Fibroblast of lung (primary cell): ENCODE results near the gene NAA80. TPM values are rescaled to one million over a fixed set of nuclear protein-coding genes. Genes with fewer than 3 reads are reported as not detected.

Experiments
- DNase-seq, 2 donors: peaks; one replicate each; pipeline versions ENCODE4 v3.0.0 to v3.0.0-alpha.2; 2010; ENCODE audit warnings: low read depth in 2 of 2
- H2AFZ ChIP-seq: 2 replicates; pipeline ENCODE4 v1.5.1; 2012; ENCODE audit warnings: low read length, control low read depth, inconsistent platforms
- H3K27ac ChIP-seq: 2 replicates; pipeline ENCODE4 v1.5.1; 2011; ENCODE audit warnings: low read length, control low read depth; ENCODE audit not compliant: insufficient read depth
- H3K27me3 ChIP-seq: 2 replicates; pipeline ENCODE4 v1.5.1; 2011; ENCODE audit warnings: mild to moderate bottlenecking, low read length; ENCODE audit not compliant: control insufficient read depth, insufficient read depth
- H3K36me3 ChIP-seq: 2 replicates; pipeline ENCODE4 v1.5.1; 2011; ENCODE audit warnings: low read length; ENCODE audit not compliant: control insufficient read depth, insufficient read depth
- H3K4me1 ChIP-seq: 2 replicates; pipeline ENCODE4 v1.5.1; 2011; ENCODE audit warnings: low read length; ENCODE audit not compliant: control insufficient read depth, insufficient read depth; ENCODE audit errors: extremely low read depth
- H3K4me2 ChIP-seq: 2 replicates; pipeline ENCODE4 v1.5.1; 2011; ENCODE audit warnings: low read length, control low read depth; ENCODE audit not compliant: insufficient read depth; ENCODE audit errors: extremely low read depth
- H3K4me3 ChIP-seq, 4 experiments: fragments of 200-600 bp in 1 of 4; sonication (generic) in 1 of 4; replicated peaks in 1 of 4; 2 replicates each; pipeline ENCODE4 v1.5.1; 2011 to 2016; ENCODE audit warnings: low read length in 4 of 4, low read depth in 3 of 4, mild to moderate bottlenecking in 3 of 4, control low read depth in 2 of 4, inconsistent platforms in 1 of 4, mixed read lengths in 1 of 4; ENCODE audit not compliant: insufficient read depth in 1 of 4; ENCODE audit errors: control extremely low read depth in 1 of 4
- H3K79me2 ChIP-seq: 2 replicates; pipeline ENCODE4 v1.5.1; 2012; ENCODE audit warnings: mild to moderate bottlenecking, low read length, inconsistent platforms; ENCODE audit not compliant: control insufficient read depth, insufficient read depth
- H3K9ac ChIP-seq: 2 replicates; pipeline ENCODE4 v1.5.1; 2011; ENCODE audit warnings: mild to moderate bottlenecking, low read length, control low read depth; ENCODE audit not compliant: insufficient read depth
- H3K9me3 ChIP-seq: 2 replicates; pipeline ENCODE4 v1.5.1; 2012; ENCODE audit warnings: low read depth, low read length; ENCODE audit not compliant: control insufficient read depth, insufficient read depth
- H4K20me1 ChIP-seq: 2 replicates; pipeline ENCODE4 v1.5.1; 2011; ENCODE audit warnings: low read length; ENCODE audit not compliant: control insufficient read depth, insufficient read depth; ENCODE audit errors: extremely low read depth
- CTCF ChIP-seq, 2 donors: IDR thresholded peaks in 1 of 2; conservative IDR thresholded peaks in 1 of 2; 1 replicate in 1 of 2; 2 replicates in 1 of 2; pipeline ENCODE4 v1.5.1; 2011 to 2012; ENCODE audit warnings: low read length in 2 of 2, control low read depth in 1 of 2, inconsistent platforms in 1 of 2, low read depth in 1 of 2, mild to moderate bottlenecking in 1 of 2
- EZH2 ChIP-seq: IDR thresholded peaks from 2 replicates; pipeline ENCODE4 v1.5.1; 2012; ENCODE audit warnings: low read length, control low read depth, mild to moderate bottlenecking; ENCODE audit errors: missing control alignments
- polyA plus RNA-seq, 2 donors: library from polyadenylated mRNA; depleted of rRNA in 1 of 2; stranded (reverse) in 1 of 2; unstranded in 1 of 2; fragments of >200 nt; gene quantifications; 2 replicates each; pipeline ENCODE4 v1.2.1, GENCODE V29; 2011 to 2012; ENCODE audit warnings: missing spikeins in 1 of 2
- total RNA-seq: library from RNA; depleted of rRNA; stranded (reverse); fragments of >200 nt; gene quantifications from 2 replicates; pipeline ENCODE4 v1.2.1, GENCODE V29; 2014

The NAA80 gene
- total and polyA plus RNA-seq, 2 donors (not counting 1 experiment from before 2014, with no cell fraction given) = 3.1 to 3.8 TPM

GRCh38 chr3:50275996-50276761 lies 23.0 kb downstream of the NAA80 start:
- H3K4me2 ChIP-seq = no peak overlapping the region
- H3K4me1 ChIP-seq = peaks cover 9% of the 10 kb centered on the region
- no peak overlapping the region for H3K4me3 ChIP-seq
- no peaks in the 10 kb centered on the region for H3K9me3 ChIP-seq
- no peaks in the 10 kb centered on the region for H3K27me3 ChIP-seq
- TF ChIP-seq CTCF (conservative IDR thresholded peaks at IDR 0.05 in 1 of 2, IDR thresholded peaks at IDR 0.05 in 1 of 2; ENCODE audit: low read depth in 1 of 2, low read length in 2 of 2) (no peak), EZH2 (no peak)
- no peaks in the 10 kb centered on the region for H3K36me3 ChIP-seq
- H3K27ac ChIP-seq = no peak overlapping the region
- no peak overlapping the region for H2AFZ ChIP-seq
- H4K20me1 ChIP-seq = no peaks in the 10 kb centered on the region
- DNase-seq = no peak
- H3K9ac ChIP-seq = no peak overlapping the region
- H3K79me2 ChIP-seq = no peaks in the 10 kb centered on the region

- no peak overlapping the region for H3K9ac ChIP-seq
- H3K36me3 ChIP-seq = no peaks in the 10 kb centered on the region
- H3K4me3 ChIP-seq = no peak overlapping the region
- H3K27ac ChIP-seq = no peak overlapping the region
- no peak overlapping the region for H2AFZ ChIP-seq
- peaks cover 14% of the 10 kb centered on the region for H3K4me1 ChIP-seq
- H3K9me3 ChIP-seq = no peaks in the 10 kb centered on the region
- no peak for DNase-seq
- H3K79me2 ChIP-seq = no peaks in the 10 kb centered on the region
- H4K20me1 ChIP-seq = no peaks in the 10 kb centered on the region
- TF ChIP-seq EZH2 (peak; percentile 61), CTCF (conservative IDR thresholded peaks at IDR 0.05 in 1 of 2, IDR thresholded peaks at IDR 0.05 in 1 of 2; ENCODE audit: low read depth in 1 of 2, low read length in 2 of 2) (no peak)
- H3K27me3 ChIP-seq = no peaks in the 10 kb centered on the region
- H3K4me2 ChIP-seq = no peak overlapping the region
Measured at GRCh38 chr3:50275141-50275995, 23.8 kb downstream of the NAA80 start.

GRCh38 chr3:50274371-50275104 lies 24.7 kb downstream of the NAA80 start:
- Histone ChIP-seq H3K4me2 (no peak overlapping the region), H3K4me1 (peaks cover 23% of the 10 kb centered on the region), H3K27ac (no peak overlapping the region), H3K79me2 (no peaks in the 10 kb centered on the region), H3K9ac (no peak overlapping the region), H3K9me3 (no peaks in the 10 kb centered on the region), H4K20me1 (no peaks in the 10 kb centered on the region), H3K27me3 (no peaks in the 10 kb centered on the region), H3K4me3 (no peak overlapping the region), H2AFZ (no peak overlapping the region), H3K36me3 (no peaks in the 10 kb centered on the region)
- DNase-seq = peak; percentile 47 to 67
- TF ChIP-seq CTCF (conservative IDR thresholded peaks at IDR 0.05 in 1 of 2, IDR thresholded peaks at IDR 0.05 in 1 of 2; ENCODE audit: low read depth in 1 of 2, low read length in 2 of 2) = peak; percentile 55 to 72
- TF ChIP-seq EZH2 = no peak
